ENCODE data around the gene SIX5.

SIX5 gene

DNA sequence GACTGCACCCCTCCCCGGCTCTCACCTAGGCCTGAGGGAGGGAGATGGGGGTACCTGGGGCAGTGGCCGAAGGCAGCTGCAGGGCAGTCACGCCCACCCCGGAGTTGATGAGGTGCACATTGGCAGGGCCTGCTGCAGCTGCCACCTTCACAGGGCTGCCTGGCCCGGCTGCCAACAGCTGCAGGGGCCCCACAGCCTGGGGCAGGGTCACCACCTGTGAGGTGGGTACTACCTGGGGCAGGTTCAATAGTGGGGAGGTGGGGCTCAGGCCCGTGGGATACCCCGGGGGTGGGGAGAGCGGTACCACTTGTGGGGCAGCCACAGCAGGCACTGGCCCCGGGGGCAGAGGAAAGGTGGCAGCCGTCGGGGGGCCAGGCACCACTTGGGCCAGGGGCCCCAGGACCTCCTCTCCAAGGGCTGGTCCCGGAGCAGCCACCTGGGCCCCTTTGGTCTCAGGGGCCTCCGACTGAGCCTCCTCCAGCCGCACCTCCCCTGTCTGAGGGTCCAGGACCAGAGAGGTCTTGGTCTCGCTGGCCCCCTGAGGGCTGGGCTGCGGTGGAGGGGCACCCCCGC lies 2.7 kb downstream of the SIX5 start:
- TF ChIP-seq, protein P1, sequence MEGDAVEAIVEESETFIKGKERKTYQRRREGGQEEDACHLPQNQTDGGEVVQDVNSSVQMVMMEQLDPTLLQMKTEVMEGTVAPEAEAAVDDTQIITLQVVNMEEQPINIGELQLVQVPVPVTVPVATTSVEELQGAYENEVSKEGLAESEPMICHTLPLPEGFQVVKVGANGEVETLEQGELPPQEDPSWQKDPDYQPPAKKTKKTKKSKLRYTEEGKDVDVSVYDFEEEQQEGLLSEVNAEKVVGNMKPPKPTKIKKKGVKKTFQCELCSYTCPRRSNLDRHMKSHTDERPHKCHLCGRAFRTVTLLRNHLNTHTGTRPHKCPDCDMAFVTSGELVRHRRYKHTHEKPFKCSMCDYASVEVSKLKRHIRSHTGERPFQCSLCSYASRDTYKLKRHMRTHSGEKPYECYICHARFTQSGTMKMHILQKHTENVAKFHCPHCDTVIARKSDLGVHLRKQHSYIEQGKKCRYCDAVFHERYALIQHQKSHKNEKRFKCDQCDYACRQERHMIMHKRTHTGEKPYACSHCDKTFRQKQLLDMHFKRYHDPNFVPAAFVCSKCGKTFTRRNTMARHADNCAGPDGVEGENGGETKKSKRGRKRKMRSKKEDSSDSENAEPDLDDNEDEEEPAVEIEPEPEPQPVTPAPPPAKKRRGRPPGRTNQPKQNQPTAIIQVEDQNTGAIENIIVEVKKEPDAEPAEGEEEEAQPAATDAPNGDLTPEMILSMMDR (IDR thresholded peaks at IDR 0.05; ENCODE audit: insufficient read depth, low read length, poor library complexity, severe bottlenecking): no peak
- DNase-seq (ENCODE audit: extremely low read depth, insufficient read length): no peak
- Histone ChIP-seq H3K27me3 (replicated peaks; ENCODE audit: control insufficient read depth, insufficient read depth, low read length) (no peaks in the 10 kb centered on the region), H3K36me3 (ENCODE audit: control insufficient read depth, insufficient read depth, low read length) (peaks cover 1% of the 10 kb centered on the region), H3K4me3 (replicated peaks; ENCODE audit: low read depth, low read length) (no peak overlapping the region)

DNA sequence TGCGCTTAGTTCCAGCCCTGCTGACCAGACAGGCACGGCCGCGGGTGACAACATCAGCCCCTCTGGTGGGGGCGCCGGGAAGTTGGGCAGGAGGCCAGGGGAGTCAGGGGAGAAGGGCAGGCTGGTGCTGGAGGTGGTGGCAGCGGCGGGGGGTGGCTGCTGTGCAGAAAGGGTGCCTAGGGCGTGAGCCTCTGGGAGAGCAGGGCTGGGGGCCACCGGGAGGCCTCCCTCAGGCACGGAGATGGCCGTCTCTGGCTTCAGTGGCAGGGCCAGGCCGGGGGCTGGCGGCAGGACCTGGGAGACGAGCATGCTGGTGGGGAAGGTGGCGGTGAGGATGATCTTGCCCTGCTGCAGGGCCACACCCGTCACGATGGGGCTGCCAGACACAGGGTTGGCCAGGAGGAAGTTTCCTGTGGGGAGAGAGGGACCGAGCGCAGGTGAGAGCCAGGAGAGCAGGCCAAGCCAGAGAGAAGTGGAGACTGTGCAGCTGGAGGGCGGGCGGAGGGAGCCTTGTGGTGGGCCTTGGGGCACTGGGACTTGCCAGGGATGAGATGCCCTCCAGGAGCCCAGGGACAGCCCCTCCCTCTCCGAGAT lies 3.3 kb downstream of the SIX5 start:
- H3K27me3 ChIP-seq (replicated peaks; ENCODE audit: control insufficient read depth, insufficient read depth, low read length): no peaks in the 10 kb centered on the region
- TF ChIP-seq, protein P1 (IDR thresholded peaks at IDR 0.05; ENCODE audit: insufficient read depth, low read length, poor library complexity, severe bottlenecking): no peak
- no peaks in the 10 kb centered on the region; the same call in 1 of the 2 replicates for H3K36me3 ChIP-seq (ENCODE audit: control insufficient read depth, insufficient read depth, low read length)
- no peak overlapping the region for H3K4me3 ChIP-seq (replicated peaks; ENCODE audit: low read depth, low read length)
- no peak for DNase-seq (ENCODE audit: extremely low read depth, insufficient read length)

DNA sequence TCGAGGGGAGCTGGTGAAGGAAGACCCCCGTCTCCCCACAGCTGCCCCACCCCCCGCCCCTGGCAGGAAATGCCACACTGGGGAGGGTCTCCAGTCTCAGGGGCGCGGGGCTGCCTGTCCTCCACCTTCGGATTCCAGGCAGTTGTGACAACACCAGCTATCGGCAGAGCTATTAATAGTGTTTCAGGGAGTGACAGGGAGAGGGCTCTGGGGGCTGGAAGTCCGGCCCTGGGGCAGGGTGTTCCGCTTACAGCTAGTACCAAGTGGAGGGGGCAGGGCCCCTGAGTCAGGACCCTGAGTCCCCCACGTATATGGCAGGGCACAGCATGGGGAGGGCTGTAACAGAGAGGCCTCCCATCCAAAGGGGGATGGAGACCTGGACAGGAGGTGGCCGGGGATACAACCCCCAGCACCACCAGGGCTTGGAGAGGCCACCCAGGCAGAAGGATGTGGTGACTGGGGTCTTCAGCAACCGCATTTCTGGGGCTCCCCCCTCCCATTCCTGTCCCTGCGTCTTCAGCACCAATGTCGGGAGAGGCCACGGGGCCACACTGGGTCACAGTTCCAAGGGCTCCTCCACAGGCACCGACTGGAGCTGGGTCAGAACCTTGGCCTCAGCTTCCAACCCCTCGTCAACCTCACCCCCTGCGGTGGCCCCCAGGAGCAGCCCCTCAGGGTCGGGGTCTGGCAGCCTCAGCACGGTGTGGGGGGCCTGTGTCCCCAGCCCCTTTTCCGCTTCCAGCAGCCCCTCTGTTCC lies 3.9 kb downstream of the SIX5 start:
- no peak overlapping the region for H3K4me3 ChIP-seq (replicated peaks; ENCODE audit: low read depth, low read length)
- no peaks in the 10 kb centered on the region for H3K27me3 ChIP-seq (replicated peaks; ENCODE audit: control insufficient read depth, insufficient read depth, low read length)
- no peak for DNase-seq (ENCODE audit: extremely low read depth, insufficient read length)
- H3K36me3 ChIP-seq (ENCODE audit: control insufficient read depth, insufficient read depth, low read length): no peaks in the 10 kb centered on the region; the same call in 1 of the 2 replicates
- TF ChIP-seq, protein P1 (IDR thresholded peaks at IDR 0.05; ENCODE audit: insufficient read depth, low read length, poor library complexity, severe bottlenecking): no peak

DNA sequence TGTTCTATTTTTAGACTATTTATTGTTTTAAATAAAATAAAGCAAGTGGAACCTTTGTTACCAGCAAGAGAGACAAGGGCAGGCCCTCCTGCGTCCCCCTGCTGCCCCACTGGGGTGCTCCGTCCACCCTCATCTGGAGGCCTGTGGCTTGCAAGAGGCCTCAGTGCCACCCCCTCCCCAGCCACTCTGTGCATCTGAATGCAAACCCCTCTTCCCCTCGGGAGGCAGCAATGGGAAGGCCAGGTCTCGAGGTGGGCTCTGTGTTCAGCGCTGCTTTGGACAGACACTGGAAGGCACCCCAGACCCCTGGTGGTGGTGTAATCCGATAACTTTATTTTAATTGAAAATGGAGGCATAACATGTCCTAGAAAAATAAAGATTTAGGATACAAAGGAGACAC lies 4.6 kb downstream of the SIX5 start:
- DNase-seq (ENCODE audit: extremely low read depth, insufficient read length): no peak
- no peak overlapping the region for H3K4me3 ChIP-seq (replicated peaks; ENCODE audit: low read depth, low read length)

DNA sequence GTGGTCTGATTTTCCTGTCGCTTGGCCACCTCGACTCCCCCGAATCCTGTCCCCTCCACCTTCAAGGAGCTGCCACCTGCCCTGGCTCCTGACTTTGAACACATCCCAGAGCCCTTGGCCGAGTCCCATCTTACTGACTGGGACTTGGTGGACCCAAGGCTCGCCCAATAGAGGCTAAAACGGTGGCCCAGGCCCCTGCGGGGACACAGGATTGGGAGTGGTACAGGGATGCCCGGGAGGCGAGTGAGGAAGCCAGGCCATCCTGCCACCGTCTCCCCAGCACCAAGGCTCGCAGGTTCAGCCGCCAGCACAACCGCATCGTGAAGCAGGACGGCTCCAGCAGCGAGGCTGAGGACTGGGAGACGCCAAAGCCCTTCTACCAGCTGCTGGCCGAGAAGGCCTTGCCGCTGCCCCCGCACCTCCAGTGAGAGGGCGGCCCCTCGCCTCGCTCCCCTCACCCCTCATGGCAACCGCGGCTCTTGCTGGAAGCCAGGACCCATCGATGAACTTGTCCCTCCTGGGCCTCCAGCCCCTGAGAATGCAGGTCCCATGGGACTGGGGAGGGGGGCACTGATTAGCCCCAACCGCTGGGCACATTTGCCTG lies 5.3 kb downstream of the SIX5 start:
- TF ChIP-seq, protein P1 (IDR thresholded peaks at IDR 0.05; ENCODE audit: insufficient read depth, low read length, poor library complexity, severe bottlenecking): no peak
- Histone ChIP-seq H3K36me3 (ENCODE audit: control insufficient read depth, insufficient read depth, low read length) (no peaks in the 10 kb centered on the region; the same call in 1 of the 2 replicates), H3K4me3 (replicated peaks; ENCODE audit: low read depth, low read length) (no peak overlapping the region), H3K27me3 (replicated peaks; ENCODE audit: control insufficient read depth, insufficient read depth, low read length) (no peaks in the 10 kb centered on the region; the same call in 1 of the 2 replicates)
- no peak for DNase-seq (ENCODE audit: extremely low read depth, insufficient read length)

More for the DNA sequence above, 4.6 kb downstream of the SIX5 start:
- TF ChIP-seq, protein P1 (IDR thresholded peaks at IDR 0.05; ENCODE audit: insufficient read depth, low read length, poor library complexity, severe bottlenecking): no peak
- Histone ChIP-seq H3K27me3 (replicated peaks; ENCODE audit: control insufficient read depth, insufficient read depth, low read length) (no peaks in the 10 kb centered on the region), H3K36me3 (ENCODE audit: control insufficient read depth, insufficient read depth, low read length) (no peaks in the 10 kb centered on the region; the same call in 1 of the 2 replicates)

All from GM06990 (cell line).